ENCODE data around the gene SLC35B1.
"Not testable (repeated sequence)": the region's sequence is repeated elsewhere in the genome, so short reads cannot be mapped to it uniquely, and the experiment has no call there.

The SLC35B1 gene

GRCh38 chr17:49696233-49696761, 11.5 kb downstream of the SLC35B1 start:
- DNase-seq, result peak; percentile 66

DNA sequence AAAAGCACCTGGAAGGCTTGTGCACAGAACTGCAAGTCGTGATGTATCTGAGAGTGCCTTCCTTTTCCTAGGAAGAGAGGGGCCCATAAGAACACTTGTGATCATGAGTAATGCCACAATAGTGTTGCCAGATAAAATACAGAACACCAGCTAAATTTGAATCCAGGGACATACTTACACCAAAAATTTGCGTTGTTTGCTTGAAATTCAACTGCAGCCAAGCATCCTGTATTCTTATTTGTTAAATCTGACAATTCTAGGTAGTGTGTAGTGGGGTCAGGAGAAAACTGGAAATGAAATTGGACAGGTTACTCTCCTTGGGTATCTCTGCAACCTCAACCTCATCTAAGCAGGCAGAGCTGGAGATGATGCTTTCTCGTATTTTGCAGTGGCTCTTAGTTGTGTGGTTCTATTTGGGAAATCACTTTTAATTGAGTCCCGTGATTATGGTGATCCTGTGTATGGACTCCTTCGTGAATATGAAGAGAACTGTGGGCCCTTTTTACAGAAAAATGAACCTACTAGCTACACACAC, 12.0 kb downstream of the SLC35B1 start:
- no peak for DNase-seq

- peak; percentile 73 for DNase-seq
Measured at GRCh38 chr17:49694847-49695697, 12.7 kb downstream of the SLC35B1 start.

GRCh38 chr17:49692751-49693150, 15.0 kb downstream of the SLC35B1 start:
- DNase-seq, result no peak

DNA sequence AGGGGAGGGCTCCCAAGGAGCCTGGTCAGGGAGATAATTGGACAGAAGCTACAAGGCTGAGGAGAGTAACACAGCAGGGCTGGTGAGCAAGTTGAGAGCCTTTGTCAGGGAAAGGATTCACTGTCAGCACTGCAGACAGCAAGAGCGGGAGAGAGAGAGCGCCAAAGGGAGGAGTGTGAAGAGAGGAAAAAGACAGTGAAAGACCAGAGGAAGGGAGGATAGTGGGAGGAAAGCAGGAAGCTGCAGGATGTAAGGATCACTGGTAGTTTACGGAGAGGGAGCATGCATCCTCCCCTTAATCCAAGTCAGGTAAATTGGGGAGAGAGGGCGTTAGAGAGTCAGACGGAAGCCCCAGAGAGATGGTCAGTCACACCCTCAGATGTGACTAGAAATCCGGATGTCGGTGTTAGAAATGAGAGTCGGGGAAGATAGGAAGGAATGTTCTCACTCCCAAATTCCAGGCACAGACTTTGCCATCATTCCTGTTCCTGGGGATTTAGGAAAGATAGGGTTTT, 16.0 kb downstream of the SLC35B1 start:
- no peak for DNase-seq

DNA sequence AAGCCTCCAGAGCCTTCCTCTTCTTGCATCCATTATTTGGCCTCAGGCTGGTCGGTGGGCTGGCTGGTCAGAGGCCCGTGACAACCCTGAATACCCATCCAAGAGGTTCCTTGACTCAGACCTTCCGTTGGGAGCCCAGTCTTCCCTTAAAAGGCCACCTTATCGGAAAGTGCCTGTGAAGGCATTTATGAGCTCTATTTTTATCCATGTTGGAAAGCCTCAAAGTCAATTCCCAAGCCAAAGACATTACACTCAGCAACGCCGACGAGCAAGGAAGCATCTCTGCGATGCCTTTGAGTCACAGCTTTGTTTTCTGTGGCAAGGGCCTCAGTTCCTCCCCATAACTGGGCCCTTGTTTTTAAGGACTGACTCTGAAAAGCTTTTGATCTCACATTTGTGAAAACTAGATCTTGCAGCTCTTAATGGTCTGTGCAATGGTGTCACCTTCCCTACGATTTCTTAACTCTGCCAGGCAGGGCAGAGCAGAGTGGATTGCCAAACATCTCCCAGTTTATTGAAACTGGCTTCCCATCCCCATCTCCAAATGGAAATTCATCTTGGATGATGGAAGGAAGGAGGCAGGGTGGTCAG, 16.6 kb downstream of the SLC35B1 start:
- no peak for DNase-seq

GRCh38 chr17:49690256-49690655, 17.5 kb downstream of the SLC35B1 start:
- no peak for DNase-seq

- DNase-seq, result no peak
Measured at GRCh38 chr17:49688848-49689247, 18.9 kb downstream of the SLC35B1 start.

DNA sequence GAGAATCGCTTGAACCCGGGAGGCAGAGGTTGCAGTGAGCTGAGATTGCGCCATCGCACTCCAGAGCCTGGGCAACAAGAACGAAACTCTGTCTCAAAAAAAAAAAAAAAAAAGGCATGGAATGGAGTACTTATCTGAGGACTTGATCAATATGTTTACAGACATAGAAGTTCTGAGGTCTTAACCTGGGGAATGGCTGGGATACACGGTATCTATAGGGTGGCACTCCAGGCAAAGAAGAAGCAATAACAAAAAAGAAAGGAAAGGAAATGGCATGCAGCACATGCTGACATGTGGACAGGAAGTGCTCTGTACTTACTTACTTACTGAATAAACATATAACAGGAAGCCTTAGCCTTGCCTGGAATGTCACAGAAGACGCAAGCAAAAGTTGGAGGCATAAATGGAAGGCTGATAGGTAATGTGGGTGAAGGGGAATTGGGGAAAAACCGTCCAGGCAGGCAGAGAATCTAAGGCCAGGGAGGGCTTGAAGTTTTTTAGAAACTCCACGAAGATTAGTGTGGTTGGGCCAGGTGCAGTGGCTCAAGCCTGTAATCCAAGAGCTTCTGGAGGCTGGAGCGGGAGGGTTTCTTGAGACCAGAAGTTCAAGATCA, 19.8 kb downstream of the SLC35B1 start:
- DNase-seq, result peak; percentile 19

GRCh38 chr17:49681106-49681979, 26.4 kb downstream of the SLC35B1 start:
- DNase-seq, result no peak

GRCh38 chr17:49680314-49680713, 27.4 kb downstream of the SLC35B1 start:
- no peak for DNase-seq

- peak; percentile 99 for DNase-seq
Measured at GRCh38 chr17:49677933-49678847, 29.6 kb downstream of the SLC35B1 start, which contains the start of gene SPOP. Gene SPOP, minus strand, starts transcription at chr17:49678097. Its CDS starts 55,287 bp downstream, at chr17:49622810.

DNA sequence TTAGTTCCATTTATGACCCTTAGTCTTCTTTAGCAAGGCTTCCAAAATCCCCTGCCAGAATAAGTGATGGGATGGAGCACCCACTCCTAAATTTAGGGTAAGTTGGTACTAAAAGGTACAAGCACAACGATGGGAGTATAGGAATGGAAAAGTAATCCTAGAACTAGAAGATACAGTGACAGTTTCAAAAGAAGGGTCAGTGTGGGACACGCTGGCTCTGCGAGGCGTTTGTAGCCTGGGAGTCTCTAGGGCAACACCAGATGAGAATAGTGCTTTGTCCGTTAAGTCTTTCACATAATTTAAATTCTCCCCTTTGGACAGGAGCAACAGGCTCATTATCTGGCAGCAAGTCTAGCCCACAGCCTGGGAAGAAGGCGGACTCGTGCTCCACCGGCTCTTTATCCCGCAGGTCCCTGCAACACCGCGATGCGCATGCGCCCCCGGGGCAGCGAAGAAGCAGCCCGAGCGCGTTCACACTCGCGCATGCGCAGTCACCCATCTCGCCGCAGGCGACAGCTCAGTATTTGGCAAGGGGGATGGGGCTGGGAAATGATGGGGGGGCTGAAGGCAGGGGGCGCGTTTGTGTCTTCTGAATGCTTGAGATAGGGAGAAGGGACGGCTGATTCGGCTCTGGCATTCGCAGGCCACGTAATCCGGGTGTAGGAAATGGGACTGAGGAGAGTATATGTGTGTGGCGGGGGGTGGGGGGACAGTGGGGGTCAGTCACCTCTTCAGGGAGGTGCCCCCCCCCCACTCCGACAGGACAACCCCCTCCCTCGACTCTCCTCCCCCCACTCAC, 30.4 kb downstream of the SLC35B1 start:
- DNase-seq, result peak; percentile 97

GRCh38 chr17:49676276-49676868, 31.4 kb downstream of the SLC35B1 start:
- DNase-seq, result no peak

DNA sequence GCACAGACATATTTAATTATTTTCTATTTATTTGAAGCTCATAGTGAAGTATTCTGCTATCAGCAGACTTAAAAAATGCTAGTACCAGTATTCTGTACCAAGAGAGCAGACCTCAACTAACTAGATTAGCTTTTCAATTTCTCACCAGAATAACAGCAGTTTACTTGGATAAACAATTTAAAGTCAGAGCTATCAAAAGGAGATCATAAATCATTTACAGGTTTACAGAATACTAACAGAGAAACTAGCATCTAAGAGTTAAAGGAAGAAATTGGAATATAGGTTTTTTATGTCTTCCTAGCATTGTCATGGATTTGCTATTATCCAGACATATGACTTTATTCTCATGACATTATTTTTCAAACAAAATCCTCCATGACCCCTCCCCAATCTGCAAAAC, 33.3 kb downstream of the SLC35B1 start:
- no peak for DNase-seq

- not testable (repeated sequence) for DNase-seq
Measured at GRCh38 chr17:49673679-49674078, 34.1 kb downstream of the SLC35B1 start.

DNA sequence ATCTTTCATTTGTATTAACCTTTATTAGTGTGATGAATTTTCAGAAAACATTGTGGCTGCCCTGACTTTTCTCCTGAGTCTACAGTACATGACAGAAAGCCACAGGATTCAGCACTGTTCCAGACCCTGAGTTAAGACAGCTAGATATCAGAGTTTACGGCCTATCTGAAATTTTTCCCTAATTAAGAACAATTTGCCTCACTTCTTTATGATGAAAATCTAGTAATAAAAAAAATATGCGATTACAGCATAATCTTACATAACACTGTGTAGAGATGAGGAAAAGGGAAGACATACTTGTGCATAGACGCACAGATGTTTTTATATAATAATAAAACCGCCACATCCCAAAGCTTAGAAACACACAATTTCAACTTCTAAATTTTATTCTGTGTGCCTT, 37.1 kb downstream of the SLC35B1 start:
- DNase-seq, result no peak

DNA sequence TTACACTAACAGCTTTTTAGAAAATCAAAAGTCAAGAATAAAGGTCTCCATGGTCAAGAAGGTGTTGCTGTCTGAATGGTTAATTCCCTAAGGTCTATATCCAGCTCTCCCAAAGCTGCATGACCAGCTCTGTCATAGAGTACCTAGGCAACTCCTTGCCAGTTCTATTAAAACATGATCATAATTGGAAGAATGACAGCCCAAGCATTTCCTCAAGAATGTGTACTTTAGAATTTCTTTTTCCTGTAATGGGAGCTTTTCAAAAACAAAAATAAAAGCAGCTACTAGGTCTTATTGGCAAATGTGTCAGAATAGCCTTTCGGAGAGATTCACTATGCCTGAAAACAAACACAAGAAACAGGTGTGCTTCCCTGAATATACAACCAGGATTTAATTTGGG, 37.8 kb downstream of the SLC35B1 start:
- no peak for DNase-seq

GRCh38 chr17:49667854-49668253, 39.9 kb downstream of the SLC35B1 start:
- no peak for DNase-seq

Data from activated naive CD4-positive, alpha-beta T cell treated with anti-CD3 and anti-CD28 coated beads, Interleukin-2, amount 50 U/mL, for 16 hours (primary cell).